ENCODE results near the gene TRAPPC11.

TRAPPC11 gene

GRCh38 chr4:183675625-183676024 is 16.5 kb downstream of the TRAPPC11 start:
- TF ChIP-seq MYC (IDR thresholded peaks at IDR 0.05; ENCODE audit: low read depth, low read length) (no peak), POLR2A (IDR thresholded peaks at IDR 0.05; ENCODE audit: extremely low read depth, insufficient read length) (no peak)
- TF ChIP-seq, protein P1, sequence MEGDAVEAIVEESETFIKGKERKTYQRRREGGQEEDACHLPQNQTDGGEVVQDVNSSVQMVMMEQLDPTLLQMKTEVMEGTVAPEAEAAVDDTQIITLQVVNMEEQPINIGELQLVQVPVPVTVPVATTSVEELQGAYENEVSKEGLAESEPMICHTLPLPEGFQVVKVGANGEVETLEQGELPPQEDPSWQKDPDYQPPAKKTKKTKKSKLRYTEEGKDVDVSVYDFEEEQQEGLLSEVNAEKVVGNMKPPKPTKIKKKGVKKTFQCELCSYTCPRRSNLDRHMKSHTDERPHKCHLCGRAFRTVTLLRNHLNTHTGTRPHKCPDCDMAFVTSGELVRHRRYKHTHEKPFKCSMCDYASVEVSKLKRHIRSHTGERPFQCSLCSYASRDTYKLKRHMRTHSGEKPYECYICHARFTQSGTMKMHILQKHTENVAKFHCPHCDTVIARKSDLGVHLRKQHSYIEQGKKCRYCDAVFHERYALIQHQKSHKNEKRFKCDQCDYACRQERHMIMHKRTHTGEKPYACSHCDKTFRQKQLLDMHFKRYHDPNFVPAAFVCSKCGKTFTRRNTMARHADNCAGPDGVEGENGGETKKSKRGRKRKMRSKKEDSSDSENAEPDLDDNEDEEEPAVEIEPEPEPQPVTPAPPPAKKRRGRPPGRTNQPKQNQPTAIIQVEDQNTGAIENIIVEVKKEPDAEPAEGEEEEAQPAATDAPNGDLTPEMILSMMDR (IDR thresholded peaks at IDR 0.05; ENCODE audit: low read depth, low read length): no peak
- TF ChIP-seq, protein P2, sequence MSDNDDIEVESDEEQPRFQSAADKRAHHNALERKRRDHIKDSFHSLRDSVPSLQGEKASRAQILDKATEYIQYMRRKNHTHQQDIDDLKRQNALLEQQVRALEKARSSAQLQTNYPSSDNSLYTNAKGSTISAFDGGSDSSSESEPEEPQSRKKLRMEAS (IDR thresholded peaks at IDR 0.05; ENCODE audit: low read depth, low read length): no peak
- DNase-seq (ENCODE audit: low read depth): no peak
- no peak overlapping the region for H3K4me3 ChIP-seq (ENCODE audit: low read depth, low read length)

GRCh38 chr4:183681119-183681518 is 22.0 kb downstream of the TRAPPC11 start:
- DNase-seq (ENCODE audit: low read depth): no peak
- no peak overlapping the region for H3K4me3 ChIP-seq (ENCODE audit: low read depth, low read length)
- TF ChIP-seq, protein P1 (IDR thresholded peaks at IDR 0.05; ENCODE audit: low read depth, low read length): no peak
- TF ChIP-seq MYC (IDR thresholded peaks at IDR 0.05; ENCODE audit: low read depth, low read length) (no peak), POLR2A (IDR thresholded peaks at IDR 0.05; ENCODE audit: extremely low read depth, insufficient read length) (no peak)
- TF ChIP-seq, protein P2 (IDR thresholded peaks at IDR 0.05; ENCODE audit: low read depth, low read length): no peak

DNA sequence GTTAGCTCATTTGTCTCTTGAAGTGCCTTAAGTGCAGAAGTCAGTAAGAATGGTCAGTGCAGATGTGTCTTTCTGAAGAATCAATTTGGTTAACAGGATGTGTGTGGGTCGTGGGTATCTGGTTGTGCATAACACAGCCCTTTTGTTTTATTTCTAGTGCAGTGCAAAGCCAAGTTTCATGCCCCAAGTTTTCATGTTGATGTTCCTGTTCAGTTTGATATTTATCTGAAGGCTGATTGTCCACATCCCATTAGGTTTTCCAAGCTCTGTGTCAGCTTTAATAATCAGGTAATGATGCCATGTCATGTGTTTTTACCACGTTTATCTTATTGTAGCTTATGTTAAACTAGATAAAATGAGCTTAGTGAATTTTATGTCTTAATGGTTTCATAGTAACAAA is 27.4 kb downstream of the TRAPPC11 start:
- TF ChIP-seq, protein P1 (IDR thresholded peaks at IDR 0.05; ENCODE audit: low read depth, low read length): no peak
- no peak for TF ChIP-seq MYC (IDR thresholded peaks at IDR 0.05; ENCODE audit: low read depth, low read length)
- TF ChIP-seq, protein P2 (IDR thresholded peaks at IDR 0.05; ENCODE audit: low read depth, low read length): no peak
- TF ChIP-seq POLR2A (IDR thresholded peaks at IDR 0.05; ENCODE audit: extremely low read depth, insufficient read length): no peak
- H3K4me3 ChIP-seq (ENCODE audit: low read depth, low read length): no peak overlapping the region
- DNase-seq (ENCODE audit: low read depth): no peak

- no peak overlapping the region for H3K4me3 ChIP-seq (ENCODE audit: low read depth, low read length)
- TF ChIP-seq, protein P1 (IDR thresholded peaks at IDR 0.05; ENCODE audit: low read depth, low read length): no peak
- TF ChIP-seq, protein P2 (IDR thresholded peaks at IDR 0.05; ENCODE audit: low read depth, low read length): no peak
- no peak for TF ChIP-seq POLR2A (IDR thresholded peaks at IDR 0.05; ENCODE audit: extremely low read depth, insufficient read length)
- TF ChIP-seq MYC (IDR thresholded peaks at IDR 0.05; ENCODE audit: low read depth, low read length): no peak
- no peak for DNase-seq (ENCODE audit: low read depth)
Measured at GRCh38 chr4:183688216-183688615, 29.1 kb downstream of the TRAPPC11 start.

GRCh38 chr4:183691006-183691405 is 31.9 kb downstream of the TRAPPC11 start:
- no peak for TF ChIP-seq POLR2A (IDR thresholded peaks at IDR 0.05; ENCODE audit: extremely low read depth, insufficient read length)
- TF ChIP-seq, protein P1 (IDR thresholded peaks at IDR 0.05; ENCODE audit: low read depth, low read length): no peak
- no peak for TF ChIP-seq MYC (IDR thresholded peaks at IDR 0.05; ENCODE audit: low read depth, low read length)
- TF ChIP-seq, protein P2 (IDR thresholded peaks at IDR 0.05; ENCODE audit: low read depth, low read length): no peak
- no peak for DNase-seq (ENCODE audit: low read depth)
- H3K4me3 ChIP-seq (ENCODE audit: low read depth, low read length): no peak overlapping the region
